Parathyroid adenoma (tissue), 2 donors: Measurements from ENCODE around the gene VTA1.

Experiments
- H2AFZ ChIP-seq: fragments of 300-600 bp; sonication (generic); one replicate; pipeline ENCODE4 v1.7.0; 2017; ENCODE audit warnings: antibody characterized with exemption, mild to moderate bottlenecking
- H3K27ac ChIP-seq: fragments of 300-600 bp; sonication (generic); one replicate; pipeline ENCODE4 v1.7.0; 2017
- H3K27me3 ChIP-seq: fragments of 300-600 bp; sonication (generic); one replicate; pipeline ENCODE4 v1.7.0; 2017; ENCODE audit warnings: low read length; ENCODE audit not compliant: control insufficient read depth, insufficient read depth
- H3K36me3 ChIP-seq: fragments of 300-600 bp; sonication (generic); one replicate; pipeline ENCODE4 v1.7.0; 2017; ENCODE audit warnings: low read length; ENCODE audit not compliant: control insufficient read depth, insufficient read depth
- H3K4me1 ChIP-seq: fragments of 300-600 bp; sonication (generic); one replicate; pipeline ENCODE4 v1.7.0; 2017; ENCODE audit warnings: control low read depth
- H3K4me2 ChIP-seq: fragments of 300-600 bp; sonication (generic); one replicate; pipeline ENCODE4 v1.7.0; 2017; ENCODE audit warnings: low read length
- H3K4me3 ChIP-seq: fragments of 300-600 bp; sonication (generic); one replicate; pipeline ENCODE4 v1.7.0; 2017; ENCODE audit warnings: low read depth, low read length
- H3K79me2 ChIP-seq: fragments of 300-600 bp; sonication (generic); one replicate; pipeline ENCODE4 v1.7.0; 2017; ENCODE audit warnings: control low read depth
- H3K9ac ChIP-seq: fragments of 300-600 bp; sonication (generic); one replicate; pipeline ENCODE4 v1.7.0; 2017; ENCODE audit warnings: mild to moderate bottlenecking
- H3K9me3 ChIP-seq: fragments of 300-600 bp; sonication (generic); one replicate; pipeline ENCODE4 v1.7.0; 2017; ENCODE audit warnings: low read length; ENCODE audit not compliant: control insufficient read depth
- CTCF ChIP-seq: fragments of 300-600 bp; sonication (generic); IDR thresholded peaks from one replicate; pipeline ENCODE4 v1.7.0; 2017; ENCODE audit warnings: antibody characterized with exemption, mild to moderate bottlenecking
- donor health status: primary hyperparathyroidism.

VTA1 gene

GRCh38 chr6:142167071-142167470 lies 20.0 kb downstream of the VTA1 start:
- TF ChIP-seq CTCF = no peak

GRCh38 chr6:142167486-142167885 lies 20.4 kb downstream of the VTA1 start:
- Histone ChIP-seq H3K36me3 (no peaks in the 10 kb centered on the region), H3K4me2 (no peak overlapping the region), H3K79me2 (peaks cover 3% of the 10 kb centered on the region), H3K27ac (no peak overlapping the region), H3K27me3 (no peaks in the 10 kb centered on the region), H3K4me3 (no peak overlapping the region), H2AFZ (no peak overlapping the region), H3K9me3 (no peaks in the 10 kb centered on the region), H3K4me1 (no peaks in the 10 kb centered on the region), H3K9ac (no peak overlapping the region)
- no peak for TF ChIP-seq CTCF

More at GRCh38 chr6:142167071-142167470, 20.0 kb downstream of the VTA1 start:
- no peak overlapping the region for H3K9ac ChIP-seq
- H3K27me3 ChIP-seq = no peaks in the 10 kb centered on the region
- H3K36me3 ChIP-seq = no peaks in the 10 kb centered on the region
- peaks cover 6% of the 10 kb centered on the region for H3K79me2 ChIP-seq
- H3K9me3 ChIP-seq = no peaks in the 10 kb centered on the region
- no peak overlapping the region for H3K27ac ChIP-seq
- no peak overlapping the region for H3K4me2 ChIP-seq
- H2AFZ ChIP-seq = no peak overlapping the region
- H3K4me1 ChIP-seq = no peaks in the 10 kb centered on the region
- H3K4me3 ChIP-seq = no peak overlapping the region

GRCh38 chr6:142171351-142171750 lies 24.3 kb downstream of the VTA1 start:
- no peaks in the 10 kb centered on the region for H3K9me3 ChIP-seq

DNA sequence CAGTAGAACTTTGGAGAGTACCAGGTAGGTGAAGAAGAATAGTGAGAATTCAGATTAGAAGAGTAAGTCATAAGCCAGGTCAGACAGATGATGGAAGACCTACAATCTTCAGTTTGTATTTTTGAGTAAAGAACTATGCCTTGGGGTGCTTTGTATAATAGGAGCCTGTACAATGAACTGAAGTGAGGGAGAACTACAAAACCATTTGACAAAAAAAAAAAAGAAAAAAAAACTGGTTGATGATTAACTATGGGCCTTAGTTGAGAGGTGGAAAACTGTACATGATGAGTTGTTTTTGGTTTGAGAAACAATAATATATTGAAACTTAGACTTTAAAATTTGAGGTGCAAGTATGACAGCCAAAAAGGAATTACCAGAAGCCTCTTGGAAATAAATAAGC lies 25.7 kb downstream of the VTA1 start:
- Histone ChIP-seq H3K27ac (no peak overlapping the region), H3K27me3 (no peaks in the 10 kb centered on the region), H3K9ac (no peak overlapping the region), H3K9me3 (no peaks in the 10 kb centered on the region), H3K36me3 (no peaks in the 10 kb centered on the region), H3K4me2 (no peak overlapping the region), H3K4me3 (no peak overlapping the region), H3K79me2 (no peaks in the 10 kb centered on the region), H2AFZ (no peak overlapping the region), H3K4me1 (no peaks in the 10 kb centered on the region)
- no peak for TF ChIP-seq CTCF

More at GRCh38 chr6:142171351-142171750, 24.3 kb downstream of the VTA1 start:
- Histone ChIP-seq H3K4me1 (no peaks in the 10 kb centered on the region), H3K4me3 (no peak overlapping the region), H3K4me2 (no peak overlapping the region), H3K9ac (no peak overlapping the region), H3K27me3 (no peaks in the 10 kb centered on the region), H3K79me2 (no peaks in the 10 kb centered on the region), H2AFZ (no peak overlapping the region), H3K27ac (no peak overlapping the region), H3K36me3 (no peaks in the 10 kb centered on the region)
- TF ChIP-seq CTCF = no peak

DNA sequence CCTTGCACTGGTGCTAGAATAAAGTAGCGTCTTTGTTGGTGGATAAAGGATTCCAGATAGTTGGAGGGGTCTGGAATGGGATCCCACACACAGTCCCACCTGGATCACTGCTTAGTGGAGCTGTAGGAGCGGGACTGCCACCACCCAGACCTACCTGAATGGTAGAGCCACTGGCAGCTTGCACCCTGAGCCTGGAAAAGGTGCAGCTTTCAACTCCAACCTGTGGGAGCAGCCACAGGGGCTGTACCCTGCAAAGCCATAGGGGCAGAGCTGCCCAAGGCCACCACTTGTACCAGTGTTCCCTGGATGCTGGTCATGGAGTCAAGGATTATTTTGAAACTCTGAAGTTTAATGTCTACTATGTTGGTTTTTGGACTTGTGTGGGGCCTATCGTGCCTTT lies 26.9 kb downstream of the VTA1 start:
- no peak overlapping the region for H3K4me2 ChIP-seq
- H3K9me3 ChIP-seq = no peaks in the 10 kb centered on the region
- H3K4me3 ChIP-seq = no peak overlapping the region
- no peak overlapping the region for H3K27ac ChIP-seq
- no peaks in the 10 kb centered on the region for H3K36me3 ChIP-seq
- H3K4me1 ChIP-seq = no peaks in the 10 kb centered on the region
- H3K79me2 ChIP-seq = no peaks in the 10 kb centered on the region
- H3K27me3 ChIP-seq = no peaks in the 10 kb centered on the region
- H2AFZ ChIP-seq = no peak overlapping the region
- TF ChIP-seq CTCF = no peak
- H3K9ac ChIP-seq = no peak overlapping the region
